CD14-positive monocyte (primary cell): ENCODE data around the gene CENPP. TPM values are rescaled to one million over a fixed set of nuclear protein-coding genes. Genes with fewer than 3 reads are reported as not detected.

Experiments
- DNase-seq, 3 donors: peaks; one replicate each; pipeline ENCODE4 v3.0.0-alpha.2; 2011 to 2022
- H2AFZ ChIP-seq: 2 replicates; pipeline ENCODE4 v1.6.0; 2012; ENCODE audit warnings: mild to moderate bottlenecking, low read depth, low read length, inconsistent platforms; ENCODE audit not compliant: insufficient read depth, poor library complexity, severe bottlenecking
- H3K27ac ChIP-seq, 2 donors: 1 replicate in 1 of 2; 2 replicates in 1 of 2; pipeline ENCODE4 v1.5.1; 2012 to 2013; ENCODE audit warnings: low read length in 2 of 2, control low read depth in 1 of 2, inconsistent platforms in 1 of 2, low read depth in 1 of 2, mild to moderate bottlenecking in 1 of 2
- H3K27me3 ChIP-seq, 2 donors: one replicate each; pipeline versions ENCODE4 v1.6.0 to v1.6.1; 2011 to 2013; ENCODE audit warnings: low read length in 2 of 2; ENCODE audit not compliant: control insufficient read depth in 2 of 2, insufficient read depth in 2 of 2
- H3K36me3 ChIP-seq, 2 donors: replicated peaks in 1 of 2; 1 replicate in 1 of 2; 2 replicates in 1 of 2; pipeline versions ENCODE4 v1.5.1 to v1.6.1; 2012 to 2013; ENCODE audit warnings: low read length in 2 of 2, control low read depth in 1 of 2, inconsistent platforms in 1 of 2, mild to moderate bottlenecking in 1 of 2; ENCODE audit not compliant: insufficient read depth in 2 of 2, control insufficient read depth in 1 of 2
- H3K4me1 ChIP-seq, 2 donors: 1 replicate in 1 of 2; 2 replicates in 1 of 2; pipeline versions ENCODE4 v1.5.1 to v1.6.1; 2012 to 2013; ENCODE audit warnings: low read length in 2 of 2, control low read depth in 1 of 2, inconsistent platforms in 1 of 2, mild to moderate bottlenecking in 1 of 2, moderate library complexity in 1 of 2; ENCODE audit not compliant: insufficient read depth in 2 of 2, control insufficient read depth in 1 of 2
- H3K4me2 ChIP-seq: replicated peaks from 2 replicates; pipeline ENCODE3; 2012; ENCODE audit warnings: low read length, moderate library complexity, mild to moderate bottlenecking; ENCODE audit not compliant: poor library complexity, severe bottlenecking; ENCODE audit errors: extremely low read depth
- H3K4me3 ChIP-seq, 3 experiments: fragments of 200-600 bp in 1 of 3; sonication (generic) in 1 of 3; replicated peaks in 1 of 3; 1 replicate in 2 of 3; 2 replicates in 1 of 3; pipeline ENCODE4 v1.5.1; 2011 to 2013; ENCODE audit warnings: low read length in 3 of 3, mild to moderate bottlenecking in 3 of 3, control low read depth in 2 of 3, low read depth in 2 of 3, inconsistent platforms in 1 of 3, moderate library complexity in 1 of 3
- H3K79me2 ChIP-seq: 2 replicates; pipeline ENCODE4 v1.6.0; 2012; ENCODE audit warnings: mild to moderate bottlenecking, control low read depth, inconsistent platforms, low read length, moderate library complexity; ENCODE audit not compliant: insufficient read depth
- H3K9ac ChIP-seq: 2 replicates; pipeline ENCODE4 v1.6.0; 2017; ENCODE audit warnings: low read length, mild to moderate bottlenecking; ENCODE audit not compliant: insufficient read depth, poor library complexity, severe bottlenecking
- H3K9me3 ChIP-seq, 2 donors: replicated peaks in 1 of 2; 1 replicate in 1 of 2; 2 replicates in 1 of 2; pipeline versions ENCODE4 v1.5.1 to v1.6.1; 2012 to 2013; ENCODE audit warnings: low read length in 2 of 2, control low read depth in 1 of 2; ENCODE audit not compliant: control insufficient read depth in 1 of 2, insufficient read depth in 1 of 2
- H4K20me1 ChIP-seq: 2 replicates; pipeline ENCODE4 v1.6.0; 2012; ENCODE audit warnings: mild to moderate bottlenecking, low read length, control low read depth, moderate library complexity; ENCODE audit not compliant: insufficient read depth
- H3K27ac Mint-ChIP-seq, 7 donors: one replicate each; pipeline ENCODE4 v1.8.0; 2020; ENCODE audit warnings: mild to moderate bottlenecking in 7 of 7, mixed read lengths in 7 of 7, moderate library complexity in 6 of 7, inconsistent platforms in 2 of 7
- H3K27me3 Mint-ChIP-seq, 3 donors: one replicate each; pipeline ENCODE4 v1.8.0; 2021 to 2022; ENCODE audit warnings: low read depth in 3 of 3, mild to moderate bottlenecking in 3 of 3, mixed read lengths in 3 of 3, moderate library complexity in 3 of 3, inconsistent platforms in 1 of 3
- H3K36me3 Mint-ChIP-seq, 2 donors: one replicate each; pipeline ENCODE4 v1.8.0; 2020; ENCODE audit warnings: mixed read lengths in 2 of 2, inconsistent platforms in 1 of 2, mild to moderate bottlenecking in 1 of 2
- H3K4me1 Mint-ChIP-seq: one replicate; pipeline ENCODE4 v1.8.0; 2020; ENCODE audit warnings: mild to moderate bottlenecking, mixed read lengths
- H3K4me3 Mint-ChIP-seq, 2 donors: one replicate each; pipeline ENCODE4 v1.8.0; 2020; ENCODE audit warnings: mild to moderate bottlenecking in 2 of 2, mixed read lengths in 2 of 2, moderate library complexity in 1 of 2
- H3K9me3 Mint-ChIP-seq, 7 donors: one replicate each; pipeline ENCODE4 v1.8.0; 2020 to 2022; ENCODE audit warnings: mixed read lengths in 7 of 7, mild to moderate bottlenecking in 6 of 7, moderate library complexity in 6 of 7, inconsistent platforms in 2 of 7
- WGBS: methylation state at CpG from one replicate; pipeline ENCODE4 v1.1.5; 2013; ENCODE audit warnings: missing lambda C conversion rate; ENCODE audit not compliant: insufficient coverage; 5-methylcytosine and 5-hydroxymethylcytosine counted together
- intact Hi-C, 2 donors: fragments of 100-400 bp; cut with micrococcal nuclease; formaldehyde crosslinking; loops; one replicate each; pipeline versions ENCODE4 v1.15.0 to v1.15.1; 2023
- polyA plus RNA-seq, 3 donors: library from polyadenylated mRNA; depleted of rRNA in 1 of 3; unstranded in 2 of 3; stranded (reverse) in 1 of 3; fragments of 300-500 nt in 2 of 3; fragments of >200 nt in 1 of 3; fragmentation: Illumina TruSeq in 2 of 3; gene quantifications; 1 replicate in 2 of 3; 2 replicates in 1 of 3; pipeline ENCODE4 v1.2.3, GENCODE V29; 2012 to 2021
- TF ChIP-seq, protein P1 (sequence below): fragments of 200-600 bp; IDR thresholded peaks from one replicate; pipeline ENCODE4 v1.8.0; 2022; ENCODE audit warnings: antibody characterized with exemption, mild to moderate bottlenecking

CENPP gene
- polyA plus RNA-seq, 3 donors, result 0.50 to 1.1 (median 1.1) TPM

DNA sequence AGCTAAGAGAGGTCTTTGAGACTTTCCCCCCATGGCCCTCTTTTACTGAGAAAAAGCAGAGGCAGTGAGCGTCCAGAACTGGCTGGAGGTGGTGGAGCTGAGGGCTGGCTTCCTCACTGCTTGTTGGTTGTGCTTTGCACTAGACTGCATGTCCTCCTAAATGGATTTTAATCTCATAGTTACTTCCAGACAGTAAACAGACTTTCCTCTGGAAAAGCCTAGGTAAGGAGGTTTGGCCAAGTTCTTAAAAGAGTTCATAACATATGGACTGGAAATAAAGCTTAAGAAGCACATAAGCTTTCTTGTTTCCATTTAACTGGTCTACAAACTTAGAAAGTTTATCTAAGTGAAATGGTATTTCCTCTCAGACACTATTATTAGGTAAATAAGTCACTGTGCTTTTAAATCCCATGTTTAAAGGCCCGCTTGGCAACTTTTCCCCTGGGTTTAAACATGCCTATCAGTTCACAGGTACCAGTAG, 154.6 kb downstream of the CENPP start:
- intact Hi-C loops, result no loop called here
- Histone ChIP-seq H3K4me1 (no peaks in the 10 kb centered on the region), H3K4me2 (no peak overlapping the region), H3K27ac (no peak overlapping the region), H3K27me3 (no peaks in the 10 kb centered on the region), H3K36me3 (no peaks in the 10 kb centered on the region), H4K20me1 (no peaks in the 10 kb centered on the region), H3K79me2 (no peaks in the 10 kb centered on the region), H3K9me3 (no peaks in the 10 kb centered on the region), H3K9ac (no peak overlapping the region), H3K4me3 (no peak overlapping the region), H2AFZ (no peak overlapping the region)
- TF ChIP-seq, protein P1, sequence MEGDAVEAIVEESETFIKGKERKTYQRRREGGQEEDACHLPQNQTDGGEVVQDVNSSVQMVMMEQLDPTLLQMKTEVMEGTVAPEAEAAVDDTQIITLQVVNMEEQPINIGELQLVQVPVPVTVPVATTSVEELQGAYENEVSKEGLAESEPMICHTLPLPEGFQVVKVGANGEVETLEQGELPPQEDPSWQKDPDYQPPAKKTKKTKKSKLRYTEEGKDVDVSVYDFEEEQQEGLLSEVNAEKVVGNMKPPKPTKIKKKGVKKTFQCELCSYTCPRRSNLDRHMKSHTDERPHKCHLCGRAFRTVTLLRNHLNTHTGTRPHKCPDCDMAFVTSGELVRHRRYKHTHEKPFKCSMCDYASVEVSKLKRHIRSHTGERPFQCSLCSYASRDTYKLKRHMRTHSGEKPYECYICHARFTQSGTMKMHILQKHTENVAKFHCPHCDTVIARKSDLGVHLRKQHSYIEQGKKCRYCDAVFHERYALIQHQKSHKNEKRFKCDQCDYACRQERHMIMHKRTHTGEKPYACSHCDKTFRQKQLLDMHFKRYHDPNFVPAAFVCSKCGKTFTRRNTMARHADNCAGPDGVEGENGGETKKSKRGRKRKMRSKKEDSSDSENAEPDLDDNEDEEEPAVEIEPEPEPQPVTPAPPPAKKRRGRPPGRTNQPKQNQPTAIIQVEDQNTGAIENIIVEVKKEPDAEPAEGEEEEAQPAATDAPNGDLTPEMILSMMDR, result no peak
- Mint-ChIP-seq H3K27ac (no peak overlapping the region), H3K27me3 (no peaks in the 10 kb centered on the region), H3K4me1 (peaks cover 4% of the 10 kb centered on the region), H3K36me3 (peaks cover 0 to 3% of the 10 kb centered on the region in 2 donors), H3K4me3 (no peak overlapping the region), H3K9me3 (peaks cover 0 to 2% (median 0%) of the 10 kb centered on the region in 7 donors)
- DNase-seq, result no peak
- WGBS, result no CpG with 5 or more reads among the region's 2 CpGs

DNA sequence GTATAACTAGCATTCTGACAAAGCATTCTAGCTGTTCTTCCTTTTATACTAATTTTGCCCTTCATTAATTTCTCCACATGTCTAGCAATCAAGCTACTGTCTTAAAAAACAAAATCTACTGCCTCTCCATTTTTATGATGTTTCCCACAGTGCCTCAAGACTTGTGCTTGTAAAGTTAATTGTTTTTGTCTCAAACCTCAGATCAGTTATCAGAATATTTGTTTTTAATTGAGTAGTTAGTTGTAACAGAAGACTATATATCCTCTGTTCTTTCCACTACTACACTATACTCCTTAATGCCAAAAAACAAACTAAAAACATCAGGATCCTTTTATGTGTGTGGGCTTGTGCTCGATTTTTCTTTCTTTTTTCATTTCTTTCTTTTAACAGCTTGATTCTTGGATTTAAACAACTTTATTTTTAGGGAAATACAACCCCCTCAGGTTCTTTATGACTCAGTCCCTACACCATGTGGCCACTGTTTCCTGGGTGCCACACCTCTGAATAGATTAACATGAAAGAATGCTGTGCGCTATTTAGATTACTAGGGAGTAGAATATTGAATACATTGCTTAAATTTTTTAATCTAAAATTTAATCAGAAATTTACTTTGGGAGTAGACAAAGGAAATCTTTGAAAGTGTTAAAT, 155.4 kb downstream of the CENPP start:
- Histone ChIP-seq H3K27ac (no peak overlapping the region), H3K27me3 (no peaks in the 10 kb centered on the region), H4K20me1 (no peaks in the 10 kb centered on the region), H3K4me3 (no peak overlapping the region), H3K79me2 (no peaks in the 10 kb centered on the region), H3K4me2 (no peak overlapping the region), H3K36me3 (no peaks in the 10 kb centered on the region), H3K4me1 (no peaks in the 10 kb centered on the region), H3K9me3 (no peaks in the 10 kb centered on the region), H3K9ac (no peak overlapping the region), H2AFZ (no peak overlapping the region)
- no CpG with 5 or more reads among the region's 2 CpGs for WGBS
- Mint-ChIP-seq H3K27me3 (no peaks in the 10 kb centered on the region), H3K4me1 (peaks cover 4% of the 10 kb centered on the region), H3K36me3 (peaks cover 0 to 3% of the 10 kb centered on the region in 2 donors), H3K9me3 (peaks cover 0 to 2% (median 0%) of the 10 kb centered on the region in 7 donors), H3K4me3 (no peak overlapping the region), H3K27ac (no peak overlapping the region)
- TF ChIP-seq, protein P1, result no peak
- no peak for DNase-seq
- intact Hi-C loops, result no loop called here
